NCI-H2107 treated with DMSO at 0.1 percent for 48 hours (cell line): ENCODE results near the gene SLU7.

ENCODE experiments used
- DNase-seq: peaks from one replicate; lab custom pipeline; 2025; ENCODE audit not compliant: unreplicated experiment; lab: John Stamatoyannopoulos, UW

SLU7 gene

DNA sequence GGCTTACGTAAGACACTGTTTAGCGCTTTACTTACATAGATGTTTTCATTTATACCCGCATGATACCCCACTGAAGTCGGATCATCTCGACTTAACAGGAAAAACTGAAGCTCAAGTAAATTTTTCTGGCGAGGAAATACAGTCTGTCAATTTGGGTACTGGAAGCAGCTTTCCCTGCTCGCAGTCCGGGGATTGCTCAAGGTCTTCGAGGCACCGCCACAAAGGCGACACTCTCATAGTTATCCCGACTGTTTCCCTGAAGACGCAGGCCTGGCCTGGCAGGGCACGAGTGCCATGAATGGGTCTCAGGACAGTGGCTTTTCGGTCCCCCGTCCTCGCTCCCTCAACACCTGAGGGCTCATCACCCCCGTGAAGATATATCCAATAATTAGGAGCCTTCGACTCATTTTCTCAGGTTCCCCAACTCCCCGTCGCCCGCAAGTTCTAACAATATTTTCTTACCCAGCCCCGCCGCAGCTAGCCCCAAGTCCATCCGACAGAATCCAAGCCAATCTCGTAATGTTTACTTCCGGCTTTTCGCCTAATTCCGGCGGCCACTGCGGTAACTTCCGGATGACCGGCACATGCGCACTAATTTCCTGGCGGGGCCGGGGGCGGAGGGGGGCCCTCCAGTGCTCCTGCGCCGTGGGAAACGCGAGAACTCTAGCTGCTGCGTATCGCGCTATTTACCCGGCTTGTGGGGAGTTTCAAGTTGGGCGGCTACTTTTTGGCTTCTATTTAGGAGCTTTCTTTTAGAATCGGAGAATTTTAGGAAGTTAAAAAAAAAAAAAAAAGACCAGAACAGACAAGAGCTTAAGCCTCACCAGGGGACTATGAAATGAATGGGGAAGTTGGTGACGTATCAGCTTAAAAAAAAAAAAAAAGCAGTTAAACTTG, at the start of gene SLU7:
SLU7 (minus strand) TSS at position 521 of the 897 bp plus-strand sequence. CDS start 3,787 bp downstream, outside the sequence.
- DNase-seq = peak; percentile 80

DNA sequence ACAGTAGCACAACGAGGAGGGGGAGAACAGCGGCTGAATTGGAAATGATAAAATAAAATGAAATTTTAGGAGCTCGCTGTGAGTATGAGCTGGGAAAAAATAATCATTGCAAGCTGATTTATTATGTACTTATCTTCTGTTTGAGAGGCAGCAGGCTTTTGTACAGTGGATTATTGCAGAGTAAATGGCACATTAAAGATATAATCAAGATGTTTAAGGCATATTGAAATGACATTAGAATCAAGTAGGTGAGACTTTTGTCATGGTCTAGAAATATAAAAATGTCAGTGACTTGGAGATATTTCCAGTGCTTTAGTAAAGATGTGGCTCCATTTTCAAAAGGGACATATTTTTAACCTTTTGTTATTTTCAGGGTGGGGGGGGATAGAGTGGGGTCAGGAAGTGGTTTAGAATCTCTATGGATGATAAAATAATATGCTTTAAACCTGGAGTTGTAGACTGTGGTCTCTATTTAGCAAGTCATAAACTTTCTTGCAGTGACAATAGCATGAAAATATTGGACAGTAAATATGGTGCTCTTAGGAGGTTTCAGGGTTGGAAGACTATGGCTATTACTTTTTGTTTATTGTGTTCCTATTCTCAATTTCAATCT, 49.6 kb upstream of the SLU7 start:
- no peak for DNase-seq

GRCh38 chr5:160467555-160468362, 48.9 kb upstream of the SLU7 start:
- no peak for DNase-seq

- DNase-seq = no peak
Measured at GRCh38 chr5:160466889-160467554, 48.1 kb upstream of the SLU7 start.

DNA sequence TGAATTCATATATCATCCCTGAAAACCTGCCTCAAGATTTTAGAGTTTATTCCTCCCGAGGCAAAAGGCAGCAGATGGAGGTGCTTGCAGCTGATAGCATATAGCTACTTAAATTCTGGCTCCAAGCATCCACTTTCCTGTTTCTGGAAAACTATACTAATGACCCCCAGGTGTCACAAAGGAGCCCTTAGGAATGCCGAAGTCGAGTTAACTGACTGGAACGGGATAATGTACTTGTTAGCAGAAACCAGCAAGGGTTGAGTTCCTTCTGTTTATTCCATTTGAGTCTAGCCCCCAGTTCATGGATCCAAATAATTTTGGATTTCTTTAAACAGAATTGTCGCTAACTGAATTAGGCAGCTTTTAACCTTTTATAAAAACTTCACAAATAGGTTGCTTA, 47.2 kb upstream of the SLU7 start:
- DNase-seq = no peak

GRCh38 chr5:160464466-160464797, 45.6 kb upstream of the SLU7 start:
- no peak for DNase-seq

DNA sequence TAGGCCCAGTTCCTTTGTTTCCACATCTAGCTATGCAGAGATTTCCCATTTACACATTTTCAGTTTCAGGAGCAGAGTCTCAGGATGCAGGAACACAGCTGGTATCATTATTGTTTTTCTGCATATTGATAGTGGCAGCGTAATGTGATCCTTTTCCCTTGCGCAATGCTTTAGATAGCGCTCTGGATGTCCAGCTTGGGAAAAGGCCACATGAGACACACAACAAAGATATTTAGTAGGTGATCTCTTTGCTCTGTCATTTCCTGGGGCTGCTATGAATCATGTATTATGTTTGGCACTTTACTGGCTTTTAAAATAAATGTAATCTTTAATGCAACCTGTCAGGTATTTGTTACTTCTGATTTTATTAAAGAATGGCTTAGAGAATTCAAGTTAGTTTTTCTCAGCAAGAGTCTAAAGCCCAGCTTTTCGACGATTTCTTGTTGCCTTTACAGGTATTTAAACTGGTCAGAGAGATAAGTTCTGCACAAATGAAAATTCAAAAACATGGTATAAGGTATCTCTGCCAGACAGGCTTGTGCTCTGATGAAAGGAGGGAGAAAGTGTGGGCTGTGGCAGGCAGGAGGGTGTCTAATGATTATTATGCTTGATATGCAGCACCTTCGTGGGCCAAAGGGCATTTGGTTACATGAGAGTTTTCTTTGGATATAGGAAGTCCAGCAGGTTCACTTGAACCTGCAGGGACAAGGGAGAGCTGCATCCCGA, 45.0 kb upstream of the SLU7 start:
- no peak for DNase-seq

- no peak for DNase-seq
Measured at GRCh38 chr5:160463227-160463626, 44.3 kb upstream of the SLU7 start.

- DNase-seq = no peak
Measured at GRCh38 chr5:160462167-160462566, 43.3 kb upstream of the SLU7 start.

- DNase-seq = no peak
Measured at GRCh38 chr5:160461378-160461777, 42.5 kb upstream of the SLU7 start.

DNA sequence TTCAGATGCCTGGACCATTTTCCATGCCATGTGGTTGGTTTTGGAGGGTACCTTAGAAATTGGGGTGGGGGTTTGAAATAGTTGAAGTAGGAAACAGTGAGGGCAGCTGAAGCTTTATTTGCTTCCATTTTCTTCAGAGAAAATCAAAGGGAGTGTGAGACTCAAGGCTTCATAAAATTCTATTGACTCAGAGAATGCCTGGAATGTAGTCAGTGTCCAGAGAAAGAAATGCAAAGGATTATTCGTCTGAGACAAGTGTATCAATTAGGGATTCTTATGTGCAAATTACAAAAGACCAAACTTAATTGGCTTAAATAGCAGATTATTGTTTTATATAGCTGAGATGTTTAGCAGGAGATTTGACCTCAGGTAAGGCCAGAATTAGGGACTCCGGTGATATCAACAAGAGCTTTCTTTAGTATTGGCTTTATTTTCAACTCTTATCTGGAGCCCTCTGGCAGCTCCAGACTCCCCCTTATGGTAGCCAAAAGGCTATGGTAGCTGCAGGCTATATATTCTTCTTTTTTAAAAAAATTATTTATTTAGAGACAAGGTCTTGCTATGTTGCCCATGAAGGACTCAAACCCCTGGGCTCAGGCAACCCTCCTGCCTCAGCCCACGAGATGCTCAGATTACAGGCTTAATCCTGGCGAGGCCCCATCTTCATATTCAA, 41.6 kb upstream of the SLU7 start:
- no peak for DNase-seq

GRCh38 chr5:160458806-160459800, 40.2 kb upstream of the SLU7 start:
- no peak for DNase-seq

DNA sequence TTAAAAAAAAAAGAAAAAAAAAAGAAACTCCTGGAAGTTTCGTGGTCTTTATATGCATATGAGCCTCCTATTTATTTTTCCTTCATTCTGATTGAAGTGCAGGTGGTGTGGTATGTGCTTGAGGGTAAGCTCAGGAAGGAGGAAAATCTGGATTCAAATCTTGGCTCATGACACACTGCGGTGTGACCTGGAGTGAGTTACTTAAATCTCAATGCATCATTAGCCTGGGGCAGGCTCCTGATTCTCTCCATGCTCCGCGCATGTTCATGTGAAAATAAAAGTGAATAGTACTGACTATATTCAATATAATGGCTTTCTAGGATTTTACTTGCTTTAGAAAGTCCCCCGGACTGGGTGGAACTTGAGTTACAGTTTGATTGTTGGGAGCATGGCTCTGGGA, 38.4 kb upstream of the SLU7 start:
- DNase-seq = no peak

DNA sequence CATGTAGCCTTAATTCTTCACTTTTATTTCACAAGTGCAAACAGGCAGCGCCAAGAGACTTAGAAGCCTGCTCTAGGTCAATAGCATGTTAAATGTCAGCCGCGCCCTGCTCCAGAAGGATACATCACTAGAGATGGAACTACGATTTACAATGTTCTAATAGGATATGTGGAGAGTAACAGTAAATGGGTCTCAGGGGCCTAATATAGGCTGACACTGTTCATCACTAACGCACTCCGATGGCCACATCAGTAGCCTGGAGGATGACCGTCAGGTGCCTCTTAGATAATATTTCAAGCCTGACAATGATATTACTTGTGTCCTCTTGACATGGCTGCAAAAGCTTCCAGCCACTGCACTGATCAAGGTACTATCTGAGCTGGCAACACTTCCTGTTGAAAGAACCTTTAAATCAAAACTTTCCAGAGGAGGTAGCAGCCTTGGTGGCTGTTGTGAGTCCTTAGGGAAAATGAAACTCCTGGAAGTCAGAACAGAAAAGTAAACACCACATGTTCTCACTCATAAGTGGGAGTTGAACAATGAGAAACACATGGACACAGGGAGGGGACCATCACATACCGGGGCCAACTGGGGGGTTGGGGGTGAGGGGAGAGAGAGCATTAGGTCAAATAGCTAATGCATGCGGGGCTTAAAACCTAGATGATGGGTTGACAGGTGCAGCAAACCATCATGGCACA, 37.7 kb upstream of the SLU7 start:
- DNase-seq = no peak

DNA sequence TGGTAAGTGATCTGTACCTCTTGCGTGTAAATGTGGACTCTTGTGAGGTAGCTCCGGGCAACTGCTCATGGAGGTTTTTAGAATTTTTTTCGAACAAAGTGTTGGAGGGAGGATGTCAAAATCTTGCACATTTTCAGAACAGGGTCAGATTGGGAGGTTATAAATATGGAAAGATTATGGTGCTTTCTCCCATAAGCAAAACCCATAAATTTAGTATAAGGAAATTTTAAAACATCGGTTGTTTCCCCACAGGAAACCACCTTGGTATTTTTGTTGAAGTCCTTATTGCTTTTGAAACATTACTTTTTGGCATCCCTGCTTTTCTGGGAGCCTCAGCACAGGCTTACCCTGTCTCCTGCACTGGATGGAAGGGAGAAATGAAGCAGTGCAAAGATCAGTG, 36.7 kb upstream of the SLU7 start:
- DNase-seq = no peak

- DNase-seq = no peak
Measured at GRCh38 chr5:160453751-160454150, 34.9 kb upstream of the SLU7 start.

- DNase-seq = no peak
Measured at GRCh38 chr5:160452795-160453194, 33.9 kb upstream of the SLU7 start.

DNA sequence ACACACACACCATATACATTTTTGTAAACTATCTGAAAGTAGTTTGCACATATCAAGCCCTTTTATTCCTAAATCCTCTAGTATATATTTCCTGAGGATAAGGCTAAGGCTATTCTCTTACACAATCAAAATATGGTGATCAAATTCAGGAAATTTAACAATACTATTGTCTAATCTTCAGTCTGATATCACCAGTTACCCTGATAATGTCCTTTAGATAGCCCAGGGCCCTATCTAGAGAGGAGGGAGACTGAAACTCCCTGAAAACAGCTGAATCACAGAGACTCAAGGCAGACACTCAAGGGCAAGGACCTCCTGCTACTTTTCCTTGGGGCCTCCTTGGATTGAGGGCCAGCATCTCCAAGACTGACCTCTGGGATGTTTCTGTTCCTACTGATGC, 33.2 kb upstream of the SLU7 start:
- DNase-seq = no peak
